Ishikawa (cell line): Measurements from ENCODE around the gene AAGAB.
A peak's percentile ranks its signal among the peaks of the same experiment; 100 is the strongest.

Source experiments
- CEBPB ChIP-seq: IDR thresholded peaks from 2 replicates; pipeline ENCODE4 v1.6.1; 2012
- CREB1 ChIP-seq: IDR thresholded peaks from 2 replicates; pipeline ENCODE4 v1.6.1; 2012; ENCODE audit warnings: low read depth
- EGR1 ChIP-seq: IDR thresholded peaks from 2 replicates; pipeline ENCODE4 v1.6.1; 2012
- EP300 ChIP-seq: IDR thresholded peaks from 2 replicates; pipeline ENCODE4 v1.6.1; 2012; ENCODE audit warnings: borderline replicate concordance
- FOXM1 ChIP-seq: IDR thresholded peaks from 2 replicates; pipeline ENCODE4 v1.6.1; 2012; ENCODE audit warnings: low read depth, borderline replicate concordance
- MAX ChIP-seq: IDR thresholded peaks from 2 replicates; pipeline ENCODE4 v1.6.1; 2012
- NFIC ChIP-seq: IDR thresholded peaks from 2 replicates; pipeline ENCODE4 v1.6.1; 2012
- RAD21 ChIP-seq: IDR thresholded peaks from 2 replicates; pipeline ENCODE4 v1.6.1; 2012; ENCODE audit warnings: low read depth
- REST ChIP-seq: IDR thresholded peaks from 2 replicates; pipeline ENCODE4 v1.6.1; 2012; ENCODE audit warnings: low read depth, mild to moderate bottlenecking
- TAF1 ChIP-seq: IDR thresholded peaks from 2 replicates; pipeline ENCODE4 v1.6.1; 2012; ENCODE audit warnings: low read depth, mild to moderate bottlenecking
- TCF12 ChIP-seq: IDR thresholded peaks from 2 replicates; pipeline ENCODE4 v1.6.1; 2012; ENCODE audit warnings: low read depth
- USF1 ChIP-seq: IDR thresholded peaks from 2 replicates; pipeline ENCODE4 v1.6.1; 2012
- YY1 ChIP-seq: IDR thresholded peaks from 2 replicates; pipeline ENCODE4 v1.6.1; 2012; ENCODE audit warnings: low read depth
- ZBTB7A ChIP-seq: IDR thresholded peaks from 2 replicates; pipeline ENCODE4 v1.6.1; 2012; ENCODE audit warnings: low read depth

The AAGAB gene

GRCh38 chr15:67157521-67158252, 96.8 kb downstream of the AAGAB start:
- TF ChIP-seq YY1: no peak
- TF ChIP-seq FOXM1: no peak
- no peak for TF ChIP-seq TCF12
- no peak for TF ChIP-seq CREB1
- no peak for TF ChIP-seq RAD21
- no peak for TF ChIP-seq NFIC
- TF ChIP-seq REST: no peak
- TF ChIP-seq MAX: no peak
- no peak for TF ChIP-seq EGR1

- TF ChIP-seq YY1: no peak
- no peak for TF ChIP-seq FOXM1
- TF ChIP-seq TCF12: no peak
- TF ChIP-seq CEBPB: no peak
- no peak for TF ChIP-seq NFIC
- TF ChIP-seq CREB1: no peak
- TF ChIP-seq REST: no peak
- no peak for TF ChIP-seq ZBTB7A
- no peak for TF ChIP-seq EP300
- no peak for TF ChIP-seq USF1
Observed at GRCh38 chr15:67156834-67157233, 97.6 kb downstream of the AAGAB start.

GRCh38 chr15:67156426-67156825, 98.0 kb downstream of the AAGAB start:
- TF ChIP-seq FOXM1: no peak
- TF ChIP-seq CEBPB: peak; percentile 78

- no peak for TF ChIP-seq YY1
- TF ChIP-seq CREB1: no peak
- no peak for TF ChIP-seq USF1
- TF ChIP-seq EP300: no peak
- no peak for TF ChIP-seq RAD21
- TF ChIP-seq TAF1: no peak
- no peak for TF ChIP-seq TCF12
- no peak for TF ChIP-seq MAX
- TF ChIP-seq EGR1: no peak
- TF ChIP-seq CEBPB: no peak
Observed at GRCh38 chr15:67154249-67154648, 100.2 kb downstream of the AAGAB start.

GRCh38 chr15:67152429-67152828, 102.0 kb downstream of the AAGAB start:
- no peak for TF ChIP-seq ZBTB7A
- no peak for TF ChIP-seq CEBPB
- no peak for TF ChIP-seq NFIC
- no peak for TF ChIP-seq TAF1
- no peak for TF ChIP-seq FOXM1
- no peak for TF ChIP-seq REST
- TF ChIP-seq RAD21: no peak
- TF ChIP-seq CREB1: no peak
- no peak for TF ChIP-seq EP300
